IPS DF 4.7 (cell line): ENCODE data around the gene BLOC1S3.
"Not testable (repeated sequence)": the region's sequence is repeated elsewhere in the genome, so short reads cannot be mapped to it uniquely, and the experiment has no call there.

Experiments used
- DNase-seq: peaks from one replicate; pipeline ENCODE4 v3.0.0-alpha.2; 2013; ENCODE audit warnings: low spot score; ENCODE audit errors: extremely low read depth

BLOC1S3 gene

DNA sequence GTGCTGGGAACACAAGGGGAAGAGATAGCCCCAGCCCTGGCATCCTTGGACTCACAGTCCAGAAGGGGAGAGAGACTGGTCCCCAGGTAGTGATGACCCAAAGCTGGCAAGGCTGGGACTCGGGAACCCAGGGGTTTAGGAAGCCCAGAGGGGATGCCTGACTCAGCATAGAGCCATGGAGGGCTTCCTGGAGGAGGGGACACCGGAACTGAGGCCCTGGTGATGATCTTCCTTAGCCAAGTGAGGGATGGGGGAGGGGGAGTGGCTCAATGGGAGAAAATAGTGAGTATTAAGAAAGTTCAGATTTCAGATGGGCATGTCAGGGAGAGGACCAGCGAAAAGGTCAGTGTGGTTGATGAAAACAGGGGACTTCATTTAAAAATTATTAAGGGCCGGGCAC lies 39.8 kb downstream of the BLOC1S3 start:
- DNase-seq, result no peak

DNA sequence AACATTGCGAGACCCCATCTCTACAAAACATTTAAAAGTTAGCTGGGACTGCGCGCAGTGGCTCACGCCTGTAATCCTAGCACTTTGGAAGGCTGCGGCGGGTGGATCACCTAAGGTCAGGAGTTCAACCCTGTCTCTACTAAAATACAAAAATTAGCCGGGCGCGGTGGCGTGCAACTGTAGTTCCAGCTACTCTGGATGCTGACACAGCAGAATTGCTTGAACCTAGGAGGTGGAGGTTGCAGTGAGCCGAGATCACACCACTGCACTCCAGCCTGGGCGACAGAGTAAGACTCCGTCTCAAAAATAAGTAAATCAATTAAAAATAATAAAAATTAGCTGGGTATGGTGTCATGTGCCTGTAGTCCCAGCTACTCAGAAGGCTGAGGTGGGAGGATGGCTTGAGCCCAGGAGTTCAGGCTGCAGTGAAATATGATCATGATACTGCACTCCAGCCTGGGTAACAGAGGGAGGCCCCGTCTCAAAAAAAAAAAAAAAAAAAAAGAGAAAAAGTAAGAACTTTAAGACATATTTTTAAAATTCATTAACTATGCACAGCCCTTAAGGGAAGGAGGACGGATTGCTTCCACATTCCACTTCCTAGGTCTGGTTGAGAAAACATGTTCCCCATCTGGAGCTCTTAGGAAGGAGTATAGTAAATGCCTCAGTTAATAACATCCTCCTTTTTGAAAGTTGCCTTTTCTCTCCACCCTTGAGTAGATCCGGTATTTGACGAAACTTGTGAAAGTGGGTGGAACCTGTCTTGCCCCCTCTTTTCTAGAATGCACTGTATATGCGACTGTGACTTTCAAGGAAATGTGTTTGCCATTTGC lies 40.5 kb downstream of the BLOC1S3 start:
- DNase-seq, result no peak

DNA sequence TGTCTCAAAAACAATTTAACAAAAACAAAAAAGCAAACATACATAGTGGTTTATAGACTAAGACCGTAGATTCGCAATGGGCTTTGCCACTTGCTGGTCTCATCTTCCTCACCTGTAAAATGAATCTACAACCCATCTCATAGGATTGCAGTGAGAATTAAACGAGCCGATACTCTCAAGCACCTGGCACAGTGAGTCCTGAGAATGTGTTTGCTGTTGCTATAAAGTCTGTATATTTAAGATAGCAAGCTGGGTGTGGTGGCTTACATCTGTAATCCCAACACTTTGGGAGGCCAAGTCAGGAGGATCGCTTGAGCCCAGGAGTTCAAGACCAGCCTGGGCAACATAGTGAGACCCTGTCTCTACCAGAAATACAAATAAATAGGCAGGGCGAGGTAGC lies 44.1 kb downstream of the BLOC1S3 start:
- DNase-seq, result no peak

DNA sequence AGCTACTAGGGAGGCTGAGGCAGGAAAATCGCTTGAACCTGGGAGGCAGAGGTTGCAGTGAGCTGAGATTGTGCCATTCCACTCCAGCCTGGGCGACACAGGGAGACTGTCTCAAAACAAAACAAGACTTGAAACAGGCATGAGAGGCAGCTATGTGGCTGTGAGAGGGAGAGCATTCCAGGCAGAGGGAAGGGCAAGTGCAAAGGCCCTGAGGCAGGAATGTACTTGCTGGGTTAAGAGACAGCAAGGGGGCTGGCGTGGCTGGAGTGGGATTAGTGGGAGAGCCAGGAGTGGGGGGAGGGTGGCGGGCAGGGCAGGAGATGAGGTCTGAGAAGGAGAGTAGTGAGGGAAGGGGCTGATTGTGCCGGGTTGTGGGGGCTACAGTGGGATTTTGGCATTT lies 45.3 kb downstream of the BLOC1S3 start:
- no peak for DNase-seq

DNA sequence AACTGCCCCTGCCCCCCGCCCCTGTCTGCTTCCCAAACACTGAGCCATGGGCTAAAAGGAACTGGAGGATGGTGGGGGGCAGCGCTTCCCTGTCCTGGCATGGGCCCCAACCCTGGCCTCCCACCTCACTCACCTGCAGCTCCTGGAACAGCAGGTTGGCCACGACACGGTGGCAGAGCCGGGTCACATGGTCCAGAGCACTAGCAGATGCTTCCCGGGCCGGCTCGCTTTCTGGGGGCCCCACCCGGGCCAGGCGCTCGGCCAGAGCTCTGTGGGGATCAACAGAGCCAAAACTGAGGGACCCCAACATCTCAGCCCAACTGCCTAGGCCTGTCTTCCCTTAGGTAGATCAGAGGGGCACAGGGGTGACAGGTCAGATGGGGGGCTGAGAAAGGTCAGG lies 46.1 kb downstream of the BLOC1S3 start:
- no peak for DNase-seq

DNA sequence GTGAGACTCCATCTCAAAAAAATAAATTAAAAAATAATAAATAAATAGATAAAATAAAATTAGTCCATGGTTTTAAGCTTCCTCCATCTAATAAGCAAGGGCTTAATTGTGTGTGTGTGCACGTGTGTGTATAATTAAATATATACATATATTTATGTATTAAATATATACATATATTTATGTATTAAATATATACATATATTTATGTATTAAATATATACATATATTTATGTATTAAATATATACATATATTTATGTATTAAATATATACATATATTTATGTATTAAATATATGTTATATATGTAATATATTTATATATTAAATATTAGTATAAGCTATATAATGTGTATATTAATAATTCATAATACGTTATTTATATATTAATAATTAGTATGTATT lies 50.5 kb downstream of the BLOC1S3 start:
- not testable (repeated sequence) for DNase-seq
